GM19467 (cell line): Measurements from ENCODE around the gene CNTN5.

Source experiments
- ATAC-seq: cut with Tn5 transposase; IDR thresholded peaks from one replicate; pipeline ENCODE4 v1.9.1; 2021; ENCODE audit warnings: mild to moderate bottlenecking, moderate library complexity; ENCODE audit not compliant: unreplicated experiment

CNTN5 gene

DNA sequence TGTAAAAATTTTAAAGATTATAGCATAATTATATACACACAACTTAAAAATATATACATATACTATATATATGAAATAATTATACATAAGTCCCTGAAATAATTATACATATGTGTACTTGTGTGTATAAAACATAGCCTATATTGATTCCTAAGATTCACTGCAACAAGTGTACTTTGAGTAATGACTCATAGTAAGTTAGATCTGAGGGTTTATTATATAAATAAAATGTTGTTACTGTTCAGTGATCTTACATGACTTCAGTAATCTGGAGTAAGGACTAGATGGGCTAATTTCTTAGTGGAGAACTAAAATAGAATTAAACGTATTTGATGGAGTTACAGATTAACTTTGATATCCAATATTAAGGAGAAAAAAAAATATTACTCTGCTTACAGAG is 350.5 kb downstream of the CNTN5 start:
- no peak for ATAC-seq

DNA sequence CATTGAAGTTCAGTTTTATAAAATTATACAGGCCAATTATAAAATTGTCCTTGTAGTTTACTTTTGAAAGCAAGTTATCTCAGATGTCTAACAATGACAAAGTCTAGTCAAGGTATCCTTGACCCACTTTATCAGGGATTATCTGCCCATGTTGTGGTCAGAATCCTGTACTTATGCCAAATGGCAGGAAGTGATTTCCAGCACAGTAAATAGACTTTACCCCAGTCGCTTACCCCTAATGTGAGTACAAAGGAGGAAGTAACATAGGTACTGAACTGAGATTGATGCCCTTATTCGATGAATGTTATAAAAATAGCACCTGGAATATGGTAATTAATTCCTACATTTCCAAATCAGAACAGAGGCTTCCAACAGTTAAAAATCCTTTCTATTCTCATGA is 355.7 kb downstream of the CNTN5 start:
- no peak for ATAC-seq

DNA sequence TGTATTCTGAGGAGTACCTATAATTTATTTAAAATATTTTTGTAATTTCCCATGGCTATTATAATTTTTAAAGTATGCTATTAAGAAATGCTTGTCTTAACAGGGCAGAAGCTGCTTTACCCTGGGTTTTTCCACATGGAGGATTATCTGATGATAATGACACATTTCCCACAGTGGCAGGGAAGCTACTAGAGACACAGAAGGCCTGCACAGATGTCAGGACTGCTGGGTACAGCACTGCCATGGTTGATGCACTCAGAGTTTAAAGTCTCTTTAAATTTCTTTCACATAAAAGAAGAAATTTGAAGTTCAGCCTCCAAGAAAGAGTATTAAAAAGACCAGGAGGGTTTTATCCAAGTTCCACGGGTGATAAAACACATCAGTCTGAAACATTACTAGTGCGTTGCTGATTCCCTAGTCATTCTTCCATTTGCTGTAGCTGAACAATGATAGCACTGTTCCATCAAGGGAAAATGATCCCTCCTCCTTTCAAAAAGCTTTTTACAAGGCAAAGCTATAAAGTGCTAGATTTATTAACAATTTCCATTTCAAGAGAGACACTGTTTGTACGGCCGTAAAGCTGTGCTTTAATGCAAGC is 363.0 kb downstream of the CNTN5 start:
- no peak for ATAC-seq

DNA sequence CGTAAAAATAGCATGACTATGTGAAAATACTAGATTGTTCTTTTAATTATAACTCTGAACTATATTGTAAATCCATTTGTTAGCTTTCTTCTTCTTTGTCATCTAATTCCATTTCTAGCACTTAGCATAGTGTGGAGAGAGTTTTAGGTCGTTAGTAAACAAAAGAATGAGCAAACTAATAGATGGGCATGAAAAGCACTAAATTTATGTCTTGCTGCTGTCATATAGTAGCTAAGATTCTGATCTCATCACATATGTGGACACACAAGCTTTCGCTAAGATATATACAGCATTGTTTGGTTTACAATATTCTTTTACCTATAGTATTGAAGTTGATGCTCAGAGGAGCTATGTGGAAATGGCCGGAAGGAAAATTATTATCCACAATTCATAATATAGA is 370.5 kb downstream of the CNTN5 start:
- no peak for ATAC-seq

DNA sequence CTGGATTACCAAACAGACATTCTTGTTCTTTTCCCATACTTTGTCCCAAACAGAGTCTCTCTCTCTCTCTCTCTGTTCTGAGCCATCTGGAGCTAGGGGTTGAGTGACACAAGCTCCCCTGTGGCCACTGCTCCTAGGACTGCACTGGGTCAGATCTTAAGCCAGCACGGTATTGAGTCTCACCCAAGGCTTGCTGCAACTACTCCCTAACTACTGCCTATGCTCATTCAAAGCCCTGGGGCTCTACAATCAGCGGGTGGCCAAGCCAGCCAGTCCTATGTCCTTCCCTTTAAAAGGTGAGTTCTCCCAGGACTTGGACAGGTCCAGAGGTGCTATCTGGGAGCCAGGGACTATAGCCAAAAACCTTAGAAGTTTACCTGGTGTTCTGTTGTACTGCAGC is 385.6 kb downstream of the CNTN5 start:
- no peak for ATAC-seq

- no peak for ATAC-seq
Observed at GRCh38 chr11:99410636-99411035, 389.9 kb downstream of the CNTN5 start.

- ATAC-seq: no peak
Observed at GRCh38 chr11:99418927-99419720, 398.4 kb downstream of the CNTN5 start.

- no peak for ATAC-seq
Observed at GRCh38 chr11:99419991-99420390, 399.2 kb downstream of the CNTN5 start.

DNA sequence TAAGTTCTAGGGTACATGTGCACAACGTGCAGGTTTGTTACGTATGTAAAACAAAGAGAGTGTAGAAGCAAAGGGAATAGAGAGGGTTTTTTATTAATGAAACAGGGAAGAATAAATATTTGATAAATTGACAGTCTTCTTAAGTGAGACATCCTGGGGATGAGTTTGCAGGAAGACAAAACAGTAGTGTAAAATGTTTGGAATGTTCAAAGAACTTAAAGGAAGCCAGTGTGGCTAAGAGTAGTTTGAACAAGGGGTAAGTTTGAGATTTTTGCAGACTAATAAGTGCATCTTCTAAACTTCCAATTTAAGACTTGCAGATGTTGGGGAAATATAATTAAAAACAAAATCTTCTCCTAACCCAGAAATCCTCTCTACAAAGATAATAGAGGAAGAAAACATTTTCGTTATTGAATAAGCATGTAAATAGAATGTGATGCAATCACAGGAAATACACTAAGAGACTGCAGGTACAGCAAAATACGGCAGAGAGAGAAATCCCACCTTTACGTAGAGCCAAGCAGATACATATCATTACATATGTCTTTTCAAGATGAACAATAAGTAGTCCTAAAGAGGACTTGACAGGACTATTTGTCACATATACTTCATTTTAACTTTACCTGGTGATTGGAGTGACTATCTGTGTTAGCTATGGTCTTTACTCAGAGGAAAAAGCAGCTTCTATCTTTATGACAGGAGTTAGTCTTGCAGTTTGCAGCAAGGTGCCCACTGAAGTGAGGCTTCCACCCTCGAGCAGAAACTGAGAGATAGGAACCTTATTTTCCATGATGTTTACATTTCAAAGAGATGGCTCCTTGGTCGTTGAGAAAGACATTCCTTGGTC is 402.1 kb downstream of the CNTN5 start:
- no peak for ATAC-seq

GRCh38 chr11:99423428-99423983 is 402.8 kb downstream of the CNTN5 start:
- ATAC-seq: no peak

DNA sequence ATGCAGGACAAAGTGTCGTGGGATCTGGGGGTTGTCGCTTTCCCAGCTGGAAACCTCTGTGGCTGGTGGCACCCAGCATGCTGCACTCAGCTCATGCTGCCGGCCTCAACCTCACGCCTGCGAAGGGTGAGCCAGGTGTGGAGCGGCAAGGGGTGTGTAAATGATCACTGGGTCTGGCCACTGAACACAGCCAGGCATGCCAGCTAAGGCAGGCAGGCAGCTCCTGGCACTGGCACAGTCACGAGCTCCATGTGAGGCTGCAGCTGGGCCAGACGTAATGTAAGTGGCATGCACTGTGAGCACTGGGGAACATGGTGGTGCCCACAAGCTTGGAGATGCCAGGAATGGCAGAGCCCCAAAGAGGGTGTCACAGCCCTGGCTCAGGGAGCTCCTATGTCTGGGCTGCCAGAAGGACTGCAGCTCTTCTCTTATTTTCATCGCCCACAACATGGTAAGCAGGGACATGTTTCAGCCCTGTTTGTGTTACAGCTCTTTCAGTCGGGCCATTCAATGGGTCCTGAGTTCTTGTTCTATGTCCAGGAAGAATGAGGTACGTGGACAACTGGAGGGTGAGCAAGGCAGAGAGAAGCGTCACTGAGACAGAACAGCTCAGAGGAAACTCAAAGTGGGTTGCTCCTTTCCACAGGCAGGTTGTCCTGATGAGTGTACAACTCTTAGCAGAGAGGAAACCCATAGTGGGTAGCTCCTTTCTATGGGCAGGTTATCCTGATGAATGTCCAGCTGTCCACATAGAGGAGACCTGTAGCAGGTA is 403.8 kb downstream of the CNTN5 start:
- ATAC-seq: no peak

DNA sequence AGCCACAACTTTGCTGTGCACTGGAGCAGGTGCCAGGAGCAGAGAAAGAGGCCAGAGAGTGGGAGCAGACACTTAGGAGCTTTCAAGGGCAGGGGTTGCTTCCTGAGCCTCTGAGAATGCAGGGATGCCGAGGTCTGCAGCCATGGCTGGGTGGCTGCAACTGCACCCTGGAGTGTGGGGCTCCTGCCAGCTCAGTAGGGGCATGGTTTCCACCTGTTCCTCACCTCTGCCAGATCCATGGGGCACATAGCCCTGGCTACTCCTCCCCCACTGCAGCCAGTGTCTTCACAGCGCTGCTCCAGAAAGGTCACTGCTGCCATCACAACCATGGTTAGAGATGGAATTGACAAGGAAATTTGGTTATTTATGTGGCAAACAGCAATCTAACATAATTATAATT is 404.8 kb downstream of the CNTN5 start:
- ATAC-seq: no peak

DNA sequence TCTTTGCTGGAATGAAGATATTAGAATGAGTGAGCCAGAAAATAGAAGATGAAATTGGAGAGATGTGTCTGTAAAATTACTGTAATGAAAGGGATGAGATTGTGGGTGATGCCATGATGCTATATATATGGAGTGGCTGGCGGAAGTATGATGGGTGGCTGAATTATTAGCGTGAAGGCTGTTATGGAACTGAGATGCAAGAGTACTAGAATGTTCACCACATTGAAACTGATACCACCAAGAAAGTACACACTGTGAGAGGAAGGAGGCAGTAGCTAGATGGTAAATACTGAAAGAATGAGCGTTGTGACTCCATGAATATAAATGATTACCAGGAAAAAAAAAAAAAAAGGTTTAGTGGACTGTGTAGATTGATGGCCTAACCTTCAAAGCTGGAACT is 411.9 kb downstream of the CNTN5 start:
- peak; percentile 63 for ATAC-seq

DNA sequence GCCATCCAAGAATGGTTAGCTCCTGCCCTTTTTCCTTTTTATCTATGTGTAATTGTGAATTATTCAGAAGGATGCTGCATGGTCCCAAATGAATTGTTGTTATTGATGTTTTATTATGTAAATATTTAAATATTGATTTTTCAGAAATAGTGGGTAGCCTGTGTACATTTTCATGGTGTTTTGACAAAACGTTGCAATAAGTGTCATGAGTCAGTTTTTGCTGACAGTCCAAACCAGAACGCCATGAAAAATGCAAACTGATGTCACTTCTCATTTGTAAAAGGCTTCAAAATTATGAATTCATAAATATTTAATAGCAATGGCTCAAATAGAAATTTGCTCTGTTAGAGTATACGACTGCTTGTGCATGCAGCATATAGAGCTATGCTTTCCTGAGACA is 422.5 kb downstream of the CNTN5 start:
- ATAC-seq: no peak

DNA sequence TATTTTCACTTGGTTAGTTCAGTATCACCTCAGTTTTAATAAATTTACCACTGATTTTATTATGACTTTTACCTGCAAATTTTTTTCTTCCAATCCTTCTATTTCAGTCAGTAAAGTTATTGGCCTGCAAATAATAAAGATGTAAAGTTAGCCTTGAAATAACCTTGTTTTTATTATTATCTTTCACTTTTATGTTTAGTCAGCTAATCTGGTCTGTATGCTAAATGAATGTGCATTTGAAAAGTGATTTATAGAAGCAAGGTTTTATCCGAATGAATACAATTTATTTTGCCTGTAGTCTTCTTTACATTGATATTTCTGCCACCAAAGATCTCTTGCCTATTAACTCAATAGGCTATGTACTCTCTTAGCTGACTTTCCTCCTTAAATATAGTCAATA is 425.7 kb downstream of the CNTN5 start:
- ATAC-seq: no peak

- ATAC-seq: no peak
Observed at GRCh38 chr11:99449345-99449744, 428.6 kb downstream of the CNTN5 start.

GRCh38 chr11:99452075-99452474 is 431.3 kb downstream of the CNTN5 start:
- ATAC-seq: no peak

DNA sequence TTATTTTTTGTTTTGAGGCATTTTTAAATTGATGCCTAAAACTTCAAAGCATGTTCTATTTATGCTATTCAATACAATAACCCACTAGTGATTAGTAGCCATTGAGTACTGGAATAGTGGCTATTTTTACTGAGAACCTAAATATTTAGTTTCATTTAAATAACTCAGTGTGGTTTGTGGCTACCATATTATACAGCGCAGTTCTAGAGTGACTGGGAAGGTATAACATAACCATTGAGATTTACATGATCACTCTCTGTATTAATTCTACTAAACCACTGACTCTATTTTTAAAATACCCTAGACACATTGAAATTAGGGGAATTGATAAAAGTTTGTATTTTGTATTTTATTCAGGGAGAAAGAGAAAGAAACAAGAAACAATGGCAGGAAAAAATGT is 441.2 kb downstream of the CNTN5 start:
- no peak for ATAC-seq

GRCh38 chr11:99464985-99465384 is 444.2 kb downstream of the CNTN5 start:
- no peak for ATAC-seq

GRCh38 chr11:99489581-99489980 is 468.8 kb downstream of the CNTN5 start:
- no peak for ATAC-seq

- no peak for ATAC-seq
Observed at GRCh38 chr11:99494065-99494464, 473.3 kb downstream of the CNTN5 start.
